Keratinocyte (primary cell): Measurements from ENCODE around the gene COL16A1. TPM values are rescaled to one million over a fixed set of nuclear protein-coding genes. Genes with fewer than 3 reads are reported as not detected.

Source experiments
- DNase-seq: peaks from one replicate; pipeline ENCODE4 v3.0.0-alpha.2; 2011; ENCODE audit warnings: low read depth, missing footprints, low spot score
- FAIRE-seq: peaks from 2 replicates; lab custom pipeline; 2011; peaks lifted over from hg19 to GRCh38; lab: Jason Lieb, UNC
- H2AFZ ChIP-seq: 2 replicates; pipeline ENCODE4 v1.6.0; 2012; ENCODE audit warnings: low read length, control low read depth, inconsistent platforms; ENCODE audit not compliant: control insufficient read depth
- H3K27ac ChIP-seq: 2 replicates; pipeline ENCODE4 v1.5.1; 2011; ENCODE audit warnings: low read length; ENCODE audit not compliant: control insufficient read depth, insufficient read depth
- H3K27me3 ChIP-seq: 3 replicates; pipeline ENCODE4 v1.6.0; 2011; ENCODE audit warnings: low read length; ENCODE audit not compliant: control insufficient read depth, insufficient read depth; ENCODE audit errors: extremely low read depth
- H3K36me3 ChIP-seq, 2 experiments: 2 replicates in 1 of 2; 3 replicates in 1 of 2; pipeline ENCODE4 v1.5.1; 2011; ENCODE audit warnings: low read length in 2 of 2, mild to moderate bottlenecking in 1 of 2; ENCODE audit not compliant: control insufficient read depth in 2 of 2, insufficient read depth in 2 of 2; ENCODE audit errors: extremely low read depth in 1 of 2
- H3K4me1 ChIP-seq: 3 replicates; pipeline ENCODE4 v1.5.1; 2011; ENCODE audit warnings: low read length; ENCODE audit not compliant: control insufficient read depth, insufficient read depth; ENCODE audit errors: extremely low read depth
- H3K4me2 ChIP-seq: 3 replicates; pipeline ENCODE4 v1.6.0; 2011; ENCODE audit warnings: low read depth, low read length; ENCODE audit not compliant: control insufficient read depth, insufficient read depth; ENCODE audit errors: extremely low read depth
- H3K4me3 ChIP-seq, 3 experiments: fragments of 200-600 bp in 1 of 3; sonication (generic) in 1 of 3; 2 replicates in 2 of 3; 3 replicates in 1 of 3; pipeline ENCODE4 v1.5.1; 2011 to 2016; ENCODE audit warnings: low read length in 3 of 3, mild to moderate bottlenecking in 3 of 3, control low read depth in 2 of 3, inconsistent platforms in 1 of 3, low read depth in 1 of 3, mixed read lengths in 1 of 3, mixed run types in 1 of 3, moderate library complexity in 1 of 3; ENCODE audit not compliant: control insufficient read depth in 2 of 3, insufficient read depth in 2 of 3; ENCODE audit errors: extremely low read depth in 1 of 3
- H3K79me2 ChIP-seq: 2 replicates; pipeline ENCODE4 v1.6.0; 2012; ENCODE audit warnings: low read length; ENCODE audit not compliant: control insufficient read depth, insufficient read depth
- H3K9ac ChIP-seq: 3 replicates; pipeline ENCODE4 v1.6.0; 2011; ENCODE audit warnings: low read length; ENCODE audit not compliant: control insufficient read depth, insufficient read depth; ENCODE audit errors: extremely low read depth
- H3K9me1 ChIP-seq: 3 replicates; pipeline ENCODE4 v1.6.0; 2011; ENCODE audit warnings: low read length; ENCODE audit not compliant: control insufficient read depth, insufficient read depth; ENCODE audit errors: extremely low read depth
- H3K9me3 ChIP-seq: 2 replicates; pipeline ENCODE4 v1.5.1; 2012; ENCODE audit warnings: low read depth, low read length; ENCODE audit not compliant: control insufficient read depth
- H4K20me1 ChIP-seq: 3 replicates; pipeline ENCODE4 v1.6.0; 2011; ENCODE audit warnings: low read length; ENCODE audit not compliant: control insufficient read depth, insufficient read depth; ENCODE audit errors: extremely low read depth
- CTCF ChIP-seq, 3 experiments: IDR thresholded peaks in 1 of 3; conservative IDR thresholded peaks in 1 of 3; optimal IDR thresholded peaks in 1 of 3; 2 replicates in 2 of 3; 3 replicates in 1 of 3; pipeline versions ENCODE3 to v1.5.1; 2011; ENCODE audit warnings: low read length in 3 of 3, mild to moderate bottlenecking in 3 of 3, moderate library complexity in 2 of 3, control low read depth in 1 of 3, inconsistent platforms in 1 of 3; ENCODE audit not compliant: insufficient read depth in 2 of 3; ENCODE audit errors: extremely low read depth in 1 of 3
- EZH2 ChIP-seq: IDR thresholded peaks from one replicate; pipeline ENCODE4 v1.6.1; 2012; ENCODE audit warnings: inconsistent platforms, mild to moderate bottlenecking, low read length, moderate library complexity
- dilution Hi-C: fragments of 300-500 bp; cut with MboI; formaldehyde crosslinking; loops from one replicate; pipeline ENCODE4 v1.7.0; 2020; ENCODE audit warnings: low sequenced_read_pairs; ENCODE audit not compliant: extremely low pct_ligation_motif_present
- polyA plus RNA-seq, 5 experiments: library from polyadenylated mRNA; depleted of rRNA in 3 of 5; stranded (reverse) in 3 of 5; stranded (forward) in 1 of 5; unstranded in 1 of 5; fragments of >200 nt; gene quantifications; 1 replicate in 1 of 5; 2 replicates in 3 of 5; 3 replicates in 1 of 5; pipeline versions ENCODE4 v1.2.1 to v1.2.3, GENCODE V29; 2011 to 2012; ENCODE audit warnings: missing spikeins in 2 of 5, low read depth in 1 of 5, low replicate concordance in 1 of 5

Gene COL16A1
- polyA plus RNA-seq, 1 donor (not counting 4 experiments of a cell fraction or from before 2014, with no cell fraction given): 43.4 TPM

- TF ChIP-seq EZH2 (no peak), CTCF (optimal IDR thresholded peaks at IDR 0.05 in 1 of 3, IDR thresholded peaks at IDR 0.05 in 1 of 3, conservative IDR thresholded peaks at IDR 0.05 in 1 of 3; ENCODE audit: extremely low read depth in 1 of 3, insufficient read depth in 2 of 3, low read length in 3 of 3) (no peak)
- H3K4me3 ChIP-seq: no peak overlapping the region
- no peak overlapping the region for H2AFZ ChIP-seq
- peaks cover 16 to 22% of the 10 kb centered on the region in 2 experiments for H3K36me3 ChIP-seq
- no peak overlapping the region for H3K9ac ChIP-seq
- H3K79me2 ChIP-seq: no peaks in the 10 kb centered on the region
- FAIRE-seq (no peak), DNase-seq (no peak)
- dilution Hi-C loops: no loop called here
- peaks cover 9% of the 10 kb centered on the region for H3K4me1 ChIP-seq
- no peaks in the 10 kb centered on the region for H3K9me3 ChIP-seq
- H3K4me2 ChIP-seq: no peak overlapping the region
- no peaks in the 10 kb centered on the region for H3K27me3 ChIP-seq
- no peaks in the 10 kb centered on the region for H4K20me1 ChIP-seq
- H3K9me1 ChIP-seq: no peaks in the 10 kb centered on the region
- H3K27ac ChIP-seq: no peak overlapping the region
Measured at GRCh38 chr1:31651089-31651420, 52.8 kb downstream of the COL16A1 start.

GRCh38 chr1:31650161-31651088 is 53.4 kb downstream of the COL16A1 start:
- Histone ChIP-seq H3K4me2 (no peak overlapping the region), H3K79me2 (no peaks in the 10 kb centered on the region), H3K4me3 (no peak overlapping the region), H3K9me3 (no peaks in the 10 kb centered on the region), H2AFZ (no peak overlapping the region), H3K36me3 (peaks cover 12 to 19% of the 10 kb centered on the region in 2 experiments), H3K9me1 (no peaks in the 10 kb centered on the region), H3K27me3 (no peaks in the 10 kb centered on the region), H3K27ac (no peak overlapping the region), H4K20me1 (no peaks in the 10 kb centered on the region), H3K4me1 (peaks cover 9% of the 10 kb centered on the region), H3K9ac (no peak overlapping the region)
- TF ChIP-seq EZH2: no peak
- TF ChIP-seq CTCF (optimal IDR thresholded peaks at IDR 0.05 in 1 of 3, IDR thresholded peaks at IDR 0.05 in 1 of 3, conservative IDR thresholded peaks at IDR 0.05 in 1 of 3; ENCODE audit: extremely low read depth in 1 of 3, insufficient read depth in 2 of 3, low read length in 3 of 3): no peak
- dilution Hi-C loops: no loop called here
- FAIRE-seq (no peak), DNase-seq (no peak)
